NCI-H2107 treated with DMSO at 0.1 percent for 48 hours (cell line): ENCODE measurements around the gene PGGT1B.
A peak's percentile ranks its signal among the peaks of the same experiment; 100 is the strongest.

Source experiments
- DNase-seq: peaks from one replicate; lab custom pipeline; 2025; ENCODE audit not compliant: unreplicated experiment; lab: John Stamatoyannopoulos, UW

The PGGT1B gene

DNA sequence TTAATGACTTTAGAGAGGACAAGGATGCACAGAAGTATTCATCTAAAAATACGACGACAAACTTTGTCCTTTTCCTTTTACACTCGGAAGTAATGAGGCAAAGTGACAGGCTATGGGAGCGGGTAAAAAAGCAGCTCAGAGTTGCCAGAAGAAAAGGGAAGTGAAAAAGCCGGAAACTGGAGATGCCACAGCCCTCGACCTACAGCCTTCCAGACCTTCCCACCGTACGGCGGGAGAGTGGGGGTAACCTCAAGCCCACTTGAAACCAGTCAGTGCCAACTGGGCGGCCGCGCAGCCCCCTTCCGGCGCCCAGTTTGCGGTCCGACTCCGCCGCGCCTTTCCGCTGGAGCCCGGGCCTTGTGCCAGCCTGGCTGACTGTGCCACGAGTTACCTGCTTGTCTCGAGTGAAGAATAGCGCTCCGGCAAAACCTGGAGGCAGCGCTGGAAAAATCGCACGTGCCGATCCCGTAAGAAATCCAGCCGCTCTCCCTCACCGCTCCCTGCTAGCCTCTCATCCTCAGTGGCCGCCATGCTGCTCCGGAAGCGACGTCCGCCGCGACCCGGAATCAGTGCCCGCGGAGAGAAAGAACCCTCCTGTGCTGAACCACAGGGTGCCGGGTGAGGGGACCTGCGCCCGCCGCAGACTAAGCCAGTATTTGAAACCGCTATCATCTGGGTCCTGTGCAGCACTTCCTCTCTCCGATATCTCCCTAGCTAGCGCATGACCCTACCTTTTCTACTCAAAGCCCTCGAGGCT, at the start of gene PGGT1B:
TSS of gene PGGT1B (minus strand) at position 557 of the 757 bp plus-strand sequence. CDS start at position 531, 26 bp downstream.
- peak; percentile 16 for DNase-seq

GRCh38 chr5:115309751-115310370, 47.2 kb upstream of the PGGT1B start:
- no peak for DNase-seq

- no peak for DNase-seq
Measured at GRCh38 chr5:115308815-115309214, 46.1 kb upstream of the PGGT1B start.

DNA sequence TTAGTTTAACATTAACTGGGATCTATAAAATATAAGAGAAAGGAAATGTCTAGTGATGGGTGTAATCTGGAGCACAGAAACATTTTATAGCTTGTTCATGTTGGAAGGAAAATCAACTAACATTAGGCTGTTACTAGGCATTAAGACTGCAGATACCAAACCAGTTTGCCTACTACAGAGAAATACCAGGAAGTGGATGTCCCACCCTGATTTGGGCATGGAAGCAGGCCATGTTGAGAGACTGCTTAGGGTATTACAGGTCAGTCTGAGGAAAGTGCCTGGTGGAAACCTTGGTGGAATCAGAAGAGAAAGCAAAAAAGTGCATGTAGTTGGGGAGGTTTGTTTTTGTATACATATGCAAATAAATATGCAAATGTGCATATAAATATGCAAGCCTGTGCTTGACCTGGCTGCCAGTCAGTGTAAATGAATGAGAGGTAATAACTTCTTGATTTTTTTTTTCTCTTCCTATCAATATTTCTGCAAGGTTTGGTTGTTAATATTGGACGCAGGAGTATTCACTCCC, 43.4 kb upstream of the PGGT1B start:
- DNase-seq, result no peak

DNA sequence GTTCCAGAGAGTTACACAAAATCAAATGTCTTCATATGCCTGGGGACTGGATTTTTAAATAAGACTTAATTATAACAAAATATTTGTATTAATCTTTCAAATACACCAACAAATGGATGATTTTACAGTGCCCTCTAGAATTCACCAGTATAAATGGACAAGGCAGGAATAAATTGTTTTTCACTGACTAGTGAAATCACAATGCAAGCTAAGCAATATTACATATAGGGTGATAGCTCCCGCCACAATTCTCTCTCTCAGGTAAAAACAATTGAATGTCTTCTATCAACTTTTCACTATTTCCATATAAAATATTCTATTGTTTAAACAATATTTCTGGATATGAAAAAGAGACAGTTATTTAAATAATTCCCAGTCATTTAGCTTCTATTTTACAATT, 41.8 kb upstream of the PGGT1B start:
- no peak for DNase-seq

DNA sequence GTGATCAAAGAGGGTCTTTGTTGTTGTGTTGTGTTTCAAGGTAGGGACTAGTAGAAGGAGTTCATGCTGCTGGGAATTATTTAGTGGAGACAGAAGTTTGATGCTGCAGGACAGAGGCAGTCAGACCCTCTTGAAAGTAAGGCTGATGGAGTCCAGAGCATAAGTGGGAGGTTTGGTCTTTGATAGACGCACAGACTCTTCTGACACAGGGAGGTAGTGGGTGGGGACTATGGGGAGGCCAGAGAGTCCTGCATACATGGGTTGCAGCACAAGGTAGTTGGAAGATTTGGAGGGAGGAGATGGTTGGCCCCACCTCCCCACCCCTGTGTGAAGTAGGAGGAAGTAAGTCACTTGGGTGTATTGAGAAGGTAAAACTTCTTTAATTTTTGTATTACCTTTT, 36.1 kb upstream of the PGGT1B start:
- DNase-seq, result no peak

- DNase-seq, result no peak
Measured at GRCh38 chr5:115297031-115297430, 34.4 kb upstream of the PGGT1B start.

- peak; percentile 44 for DNase-seq
Measured at GRCh38 chr5:115296124-115297022, 33.7 kb upstream of the PGGT1B start, which contains the start of gene CCDC112. TSS of gene CCDC112 (minus strand) at chr5:115296654. CDS start at chr5:115296543, 111 bp downstream.

GRCh38 chr5:115295777-115296123, 33.1 kb upstream of the PGGT1B start:
- peak; percentile 44 for DNase-seq

- no peak for DNase-seq
Measured at GRCh38 chr5:115291397-115291796, 28.7 kb upstream of the PGGT1B start.

DNA sequence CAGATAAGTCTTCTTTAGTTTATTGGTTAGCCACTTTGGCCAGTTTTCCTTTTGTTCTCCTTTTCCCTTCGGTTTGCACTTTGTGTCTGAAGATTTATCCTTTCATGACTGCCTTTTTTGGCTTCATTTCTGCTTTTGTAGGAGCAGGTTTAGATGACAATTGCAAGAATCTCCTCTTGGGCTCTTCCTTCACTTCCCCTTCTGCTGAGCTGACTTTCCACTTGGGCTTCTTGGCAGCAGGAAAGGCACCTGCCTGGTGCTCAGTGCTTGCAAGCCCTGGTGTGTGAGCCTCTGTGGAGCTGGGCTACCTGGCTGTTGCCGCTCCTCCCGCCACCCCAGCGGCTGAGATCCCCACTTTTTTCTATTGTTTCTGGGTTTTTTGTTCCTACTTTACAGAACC, 26.4 kb upstream of the PGGT1B start:
- DNase-seq, result no peak

- DNase-seq, result no peak
Measured at GRCh38 chr5:115284021-115284420, 21.3 kb upstream of the PGGT1B start.

- no peak for DNase-seq
Measured at GRCh38 chr5:115282131-115282530, 19.5 kb upstream of the PGGT1B start.

GRCh38 chr5:115274584-115274983, 11.9 kb upstream of the PGGT1B start:
- no peak for DNase-seq

DNA sequence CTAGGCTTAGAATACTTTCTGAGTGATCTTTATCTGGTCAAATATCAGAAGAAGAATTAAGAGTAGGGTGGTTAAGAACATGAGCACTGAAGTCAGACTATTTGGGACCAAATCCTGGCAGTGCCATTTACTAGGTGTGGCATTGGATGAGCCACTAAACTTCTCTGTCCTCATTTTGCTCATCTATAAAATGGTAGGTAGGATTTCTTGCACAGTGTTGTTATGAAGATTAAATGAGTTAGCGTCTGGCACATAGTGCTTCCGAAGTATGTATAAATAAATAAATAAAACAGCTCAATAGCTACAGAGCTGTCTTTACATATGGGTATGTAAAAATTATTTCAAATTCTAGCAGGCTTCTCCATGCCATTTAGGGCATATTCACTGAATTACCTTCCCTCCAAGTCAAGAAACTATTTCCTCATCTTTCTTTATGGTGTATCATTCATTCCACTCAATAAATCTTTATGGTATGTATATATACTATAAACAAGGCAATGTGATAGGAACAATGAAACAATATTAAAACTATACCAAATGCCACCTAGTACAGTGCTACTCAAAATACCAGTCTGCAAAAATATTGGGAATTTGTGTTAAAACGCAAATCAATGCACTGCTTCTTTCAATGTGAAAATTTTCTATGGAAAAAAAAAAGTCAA, 9.8 kb upstream of the PGGT1B start:
- DNase-seq, result no peak

GRCh38 chr5:115271295-115272050, 8.8 kb upstream of the PGGT1B start:
- no peak for DNase-seq

- DNase-seq, result no peak
Measured at GRCh38 chr5:115267617-115268016, 4.9 kb upstream of the PGGT1B start.

DNA sequence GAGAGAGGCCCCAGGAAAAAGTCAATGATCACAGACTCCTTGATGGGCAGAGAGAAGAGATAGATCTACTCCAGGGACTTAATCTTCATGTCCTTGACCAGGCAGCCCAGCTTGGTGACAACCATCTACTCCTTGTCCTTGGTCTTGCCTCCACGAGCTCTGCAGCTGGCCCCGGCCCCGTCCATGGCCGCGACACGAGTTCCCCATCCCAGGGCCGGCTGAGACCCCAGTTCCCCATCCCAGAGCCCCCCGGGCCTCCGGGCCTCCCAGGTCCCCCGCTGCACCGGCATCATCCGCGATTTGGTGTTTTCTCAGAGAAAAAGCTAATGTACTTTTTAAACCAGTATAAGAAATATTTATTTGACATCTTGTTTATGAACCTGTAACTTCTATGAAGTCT, 2.5 kb upstream of the PGGT1B start:
- DNase-seq, result no peak

DNA sequence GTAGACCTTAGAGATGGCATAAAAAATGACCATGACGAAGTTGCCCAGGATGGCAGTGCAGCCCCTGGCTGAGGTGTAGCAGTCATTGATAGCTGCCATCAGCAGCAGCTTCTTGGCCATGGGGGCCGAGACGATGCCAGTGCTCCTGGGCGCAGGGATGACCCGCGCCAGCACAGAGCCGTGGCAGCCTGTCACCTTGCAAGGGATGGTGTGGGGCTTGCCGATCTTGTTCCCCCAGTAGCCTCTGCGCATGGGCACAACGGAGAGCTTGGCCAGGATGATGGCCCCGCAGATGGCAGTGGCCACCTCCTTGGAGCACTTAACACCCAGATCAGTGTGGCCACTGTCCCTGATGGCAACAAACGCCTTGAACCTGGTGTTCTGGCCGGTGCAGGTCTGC, 2.1 kb upstream of the PGGT1B start:
- DNase-seq, result no peak

DNA sequence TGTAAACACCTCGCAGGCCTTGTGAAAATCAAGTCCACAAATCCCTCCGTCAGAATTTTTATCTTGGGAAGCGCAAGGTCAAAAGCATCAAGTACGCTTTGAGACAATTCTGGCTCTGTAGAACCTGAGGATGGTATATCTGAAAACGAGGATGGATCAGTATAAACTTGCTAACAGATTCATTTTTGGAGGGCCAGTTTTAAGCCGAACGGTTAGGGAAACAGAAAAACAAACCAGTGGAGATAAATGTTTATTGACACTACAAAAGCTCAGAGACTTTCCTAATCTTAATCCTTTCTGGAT, 352 bp upstream of the PGGT1B start:
- no peak for DNase-seq

DNA sequence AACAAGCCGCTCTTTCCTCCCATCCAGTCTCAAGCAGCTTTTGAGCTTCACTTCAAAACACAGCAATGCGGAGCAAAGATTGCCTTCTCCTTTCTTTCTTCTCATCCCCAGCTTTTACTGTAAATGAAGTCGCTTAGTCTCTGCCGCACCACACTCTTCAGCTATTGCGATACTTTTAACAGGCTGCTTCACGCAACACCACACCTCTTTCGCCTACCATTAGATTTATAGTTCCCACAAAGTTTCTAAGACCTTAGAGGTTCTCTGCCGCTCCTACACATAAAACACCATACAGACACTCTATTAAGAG, 711 bp downstream of the PGGT1B start:
- DNase-seq, result no peak
